ENCODE results near the gene MICAL2. TPM values are rescaled to one million over a fixed set of nuclear protein-coding genes. Genes with fewer than 3 reads are reported as not detected.

MICAL2 gene
- total RNA-seq, 4 donors from 2014 or later, result 195 to 499 (median 259) TPM

DNA sequence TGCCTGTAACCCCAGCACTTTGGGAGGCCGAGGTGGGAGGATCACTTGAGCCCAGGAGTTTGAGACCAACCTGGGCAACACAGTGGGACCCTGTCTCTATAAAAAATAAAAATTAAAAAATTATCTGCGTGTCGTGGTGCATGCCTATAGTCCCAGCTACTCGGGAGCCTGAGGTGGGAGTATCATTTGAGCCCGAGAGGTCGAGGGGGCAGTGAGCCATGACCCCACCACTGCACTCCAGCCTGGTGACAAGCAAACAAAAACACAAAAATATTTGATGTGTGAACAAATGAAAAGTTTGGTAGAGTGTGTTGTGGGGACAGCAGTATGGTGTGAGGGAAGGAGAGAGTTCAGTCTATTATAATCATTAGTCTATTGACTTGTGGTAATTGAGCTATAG lies 176.2 kb downstream of the MICAL2 start:
- Histone ChIP-seq H3K4me3 (no peak overlapping the region), H3K27ac (replicated peaks in 1 of 4) (peak overlapping the region; percentile 83 to 91 (median 90)), H3K9me3 (no peaks in the 10 kb centered on the region), H3K4me1 (peaks cover 20 to 49% (median 46%) of the 10 kb centered on the region in 4 donors), H3K36me3 (no peaks in the 10 kb centered on the region), H3K27me3 (no peaks in the 10 kb centered on the region)
- WGBS, result 69% methylated on average over 6 of the region's 6 CpGs
- intact Hi-C loops (cut with DNase I), result no loop called here
- no peak for DNase-seq (ENCODE audit: extremely low spot score)
- TF ChIP-seq POLR2A (IDR thresholded peaks at IDR 0.05; ENCODE audit: low read depth), result no peak
- TF ChIP-seq, protein P1, sequence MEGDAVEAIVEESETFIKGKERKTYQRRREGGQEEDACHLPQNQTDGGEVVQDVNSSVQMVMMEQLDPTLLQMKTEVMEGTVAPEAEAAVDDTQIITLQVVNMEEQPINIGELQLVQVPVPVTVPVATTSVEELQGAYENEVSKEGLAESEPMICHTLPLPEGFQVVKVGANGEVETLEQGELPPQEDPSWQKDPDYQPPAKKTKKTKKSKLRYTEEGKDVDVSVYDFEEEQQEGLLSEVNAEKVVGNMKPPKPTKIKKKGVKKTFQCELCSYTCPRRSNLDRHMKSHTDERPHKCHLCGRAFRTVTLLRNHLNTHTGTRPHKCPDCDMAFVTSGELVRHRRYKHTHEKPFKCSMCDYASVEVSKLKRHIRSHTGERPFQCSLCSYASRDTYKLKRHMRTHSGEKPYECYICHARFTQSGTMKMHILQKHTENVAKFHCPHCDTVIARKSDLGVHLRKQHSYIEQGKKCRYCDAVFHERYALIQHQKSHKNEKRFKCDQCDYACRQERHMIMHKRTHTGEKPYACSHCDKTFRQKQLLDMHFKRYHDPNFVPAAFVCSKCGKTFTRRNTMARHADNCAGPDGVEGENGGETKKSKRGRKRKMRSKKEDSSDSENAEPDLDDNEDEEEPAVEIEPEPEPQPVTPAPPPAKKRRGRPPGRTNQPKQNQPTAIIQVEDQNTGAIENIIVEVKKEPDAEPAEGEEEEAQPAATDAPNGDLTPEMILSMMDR (IDR thresholded peaks at IDR 0.05), result no peak
- TF ChIP-seq EP300 (IDR thresholded peaks at IDR 0.05), result no peak
- no peak for TF ChIP-seq POLR2AphosphoS5 (IDR thresholded peaks at IDR 0.05)

DNA sequence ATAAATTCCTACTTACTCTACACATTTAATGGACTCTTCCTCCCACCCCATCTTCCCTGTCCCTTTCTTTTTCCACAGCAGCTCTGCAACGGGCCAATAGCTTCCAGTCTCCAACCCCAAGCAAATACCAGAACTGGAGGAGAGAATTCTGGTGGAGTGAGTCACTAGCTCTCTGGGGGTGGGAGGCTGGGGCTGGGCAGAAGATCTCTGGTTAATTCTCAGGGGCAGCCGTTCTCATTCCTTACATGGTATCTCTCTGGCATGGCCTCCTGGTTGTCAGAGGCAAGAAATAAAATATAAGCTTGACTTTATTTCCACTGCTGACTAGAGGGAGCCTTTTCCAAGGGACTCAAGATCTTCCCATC lies 176.6 kb downstream of the MICAL2 start:
- Histone ChIP-seq H3K4me1 (peaks cover 16 to 45% (median 42%) of the 10 kb centered on the region in 4 donors), H3K27me3 (no peaks in the 10 kb centered on the region), H3K36me3 (no peaks in the 10 kb centered on the region), H3K27ac (replicated peaks in 1 of 4) (peak overlapping the region; percentile 83 to 91 (median 90)), H3K9me3 (no peaks in the 10 kb centered on the region), H3K4me3 (no peak overlapping the region)
- TF ChIP-seq EP300 (IDR thresholded peaks at IDR 0.05) (no peak), POLR2AphosphoS5 (IDR thresholded peaks at IDR 0.05) (peak; percentile 39 to 53)
- intact Hi-C loops (cut with DNase I), result no loop called here
- whole genome bisulfite sequencing, result 6% methylated on average over 2 of the region's 2 CpGs
- peak; percentile 91 for DNase-seq (ENCODE audit: extremely low spot score)

GRCh38 chr11:12287374-12288211 lies 177.2 kb downstream of the MICAL2 start:
- 29% methylated on average over 3 of the region's 13 CpGs for WGBS
- intact Hi-C loops (cut with DNase I), result loop anchor here (2.0 kb wide), 1 partner anchor 607 kb away; no protein-coding TSS in a partner anchor
- Histone ChIP-seq H3K27ac (replicated peaks in 1 of 4) (peak overlapping the region; percentile 83 to 91 (median 90)), H3K4me1 (peaks cover 15 to 43% (median 40%) of the 10 kb centered on the region in 4 donors), H3K36me3 (no peaks in the 10 kb centered on the region), H3K9me3 (no peaks in the 10 kb centered on the region), H3K27me3 (no peaks in the 10 kb centered on the region), H3K4me3 (no peak overlapping the region)
- TF ChIP-seq POLR2A (IDR thresholded peaks at IDR 0.05; ENCODE audit: low read depth) (no peak), POLR2AphosphoS5 (IDR thresholded peaks at IDR 0.05) (peak in 1 of 2 donors; percentile 69), EP300 (IDR thresholded peaks at IDR 0.05) (no peak)
- TF ChIP-seq, protein P1 (IDR thresholded peaks at IDR 0.05), result peak; percentile 43 to 58 (median 46)
- DNase-seq (ENCODE audit: extremely low spot score), result peak; percentile 91

- no peaks in the 10 kb centered on the region for H3K27me3 ChIP-seq
- 31% methylated on average over 10 of the region's 12 CpGs for WGBS
- peak; percentile 93 for DNase-seq (ENCODE audit: extremely low spot score)
- H3K9me3 ChIP-seq, result no peaks in the 10 kb centered on the region
- intact Hi-C loops (cut with DNase I), result loop anchor here (2.0 kb wide), 1 partner anchor 606 kb away; no protein-coding TSS in a partner anchor
- H3K4me1 ChIP-seq, result peaks cover 15 to 43% (median 40%) of the 10 kb centered on the region in 4 donors
- no peaks in the 10 kb centered on the region for H3K36me3 ChIP-seq
- peak overlapping the region; percentile 83 to 91 (median 90) for H3K27ac ChIP-seq (replicated peaks in 1 of 4)
- no peak overlapping the region for H3K4me3 ChIP-seq
- TF ChIP-seq EP300 (IDR thresholded peaks at IDR 0.05) (no peak), POLR2AphosphoS5 (IDR thresholded peaks at IDR 0.05) (peak; percentile 38 to 44)
- TF ChIP-seq, protein P1 (IDR thresholded peaks at IDR 0.05), result peak; percentile 87 to 94 (median 93)
Measured at GRCh38 chr11:12288212-12288930, 178.0 kb downstream of the MICAL2 start.

All from esophagus muscularis mucosa (tissue), 4 donors.